GM12878 (cell line): ENCODE data around the gene STAC2. TPM values are rescaled to one million over a fixed set of nuclear protein-coding genes. Genes with fewer than 3 reads are reported as not detected.
A peak's percentile ranks its signal among the peaks of the same experiment; 100 is the strongest.

Experiments
- ATAC-seq: fragments of 200-7000 bp; cut with Tn5 transposase; 3 replicates; pipeline ENCODE4 v1.9.1; 2020; ENCODE audit warnings: mild to moderate bottlenecking, moderate library complexity
- BruUV-seq: library from RNA; stranded (reverse); fragments of 400-500 nt; replicated peaks from 2 replicates; lab custom pipeline; 2021; lab: Mats Ljungman, UMichigan
- CTCF ChIA-PET: fragments of 300-600 bp; sonication (Branson Sonifier 250); formaldehyde crosslinking; extraction: SDS; loops from one replicate; lab custom pipeline; 2021; ENCODE audit warnings: inconsistent platforms; lab: Yijun Ruan, JAX
- POLR2A ChIA-PET: fragments of 350-600 bp; formaldehyde crosslinking; extraction: SDS; loops from one replicate; lab custom pipeline; 2021; ENCODE audit warnings: inconsistent platforms; lab: Charles Lee
- RAD21 ChIA-PET: fragments of 300-600 bp; sonication (Branson Sonifier 250); formaldehyde crosslinking; loops from one replicate; lab custom pipeline; 2023; ENCODE audit warnings: antibody characterized with exemption; ENCODE audit not compliant: unreplicated experiment; lab: Charles Lee
- SMC1A ChIA-PET: fragments of 300-600 bp; sonication (Branson Sonifier 250); formaldehyde crosslinking; loops from one replicate; lab custom pipeline; 2023; ENCODE audit not compliant: unreplicated experiment, uncharacterized antibody; lab: Charles Lee
- DNase-seq: peaks from one replicate; pipeline ENCODE4 v3.0.0-alpha.2; 2011; ENCODE audit warnings: low read depth, low spot score
- FAIRE-seq: peaks from 3 replicates; lab custom pipeline; 2011; peaks lifted over from hg19 to GRCh38; lab: Jason Lieb, UNC
- H2AFZ ChIP-seq: 2 replicates; pipeline ENCODE4 v1.6.0; 2011; ENCODE audit warnings: low read depth, low read length, control low read depth; ENCODE audit not compliant: control insufficient read depth
- H3K27ac ChIP-seq: 2 replicates; pipeline ENCODE4 v1.5.1; 2011; ENCODE audit warnings: control low read depth; ENCODE audit not compliant: control insufficient read depth, insufficient read depth
- H3K27me3 ChIP-seq, 2 experiments: replicated peaks in 1 of 2; 2 replicates each; pipeline versions ENCODE4 v1.6.0 to v1.6.1; 2011; ENCODE audit warnings: low read length in 1 of 2; ENCODE audit not compliant: control insufficient read depth in 2 of 2, insufficient read depth in 2 of 2
- H3K36me3 ChIP-seq, 2 experiments: 2 replicates each; pipeline ENCODE4 v1.5.1; 2011; ENCODE audit warnings: low read length in 1 of 2; ENCODE audit not compliant: control insufficient read depth in 2 of 2, insufficient read depth in 2 of 2
- H3K4me1 ChIP-seq: 2 replicates; pipeline ENCODE4 v1.6.1; 2011; ENCODE audit warnings: mild to moderate bottlenecking, low read length, moderate library complexity, mixed read lengths; ENCODE audit not compliant: control insufficient read depth, insufficient read depth
- H3K4me2 ChIP-seq: 2 replicates; pipeline ENCODE4 v1.6.0; 2011; ENCODE audit warnings: control low read depth; ENCODE audit not compliant: control insufficient read depth, insufficient read depth
- H3K4me3 ChIP-seq: fragments of 200-600 bp; sonication (generic); 2 replicates; pipeline ENCODE4 v1.5.1; 2016
- H3K79me2 ChIP-seq: 2 replicates; pipeline ENCODE4 v1.6.0; 2011; ENCODE audit warnings: low read length; ENCODE audit not compliant: control insufficient read depth, insufficient read depth
- H3K9ac ChIP-seq: 2 replicates; pipeline ENCODE4 v1.8.0; 2011; ENCODE audit warnings: low read length, control low read depth, mixed read lengths; ENCODE audit not compliant: control insufficient read depth, insufficient read depth
- H3K9me3 ChIP-seq: replicated peaks from 3 replicates; pipeline ENCODE4 v1.5.1; 2011; ENCODE audit warnings: mild to moderate bottlenecking, low read length; ENCODE audit not compliant: control insufficient read depth, insufficient read depth
- H4K20me1 ChIP-seq: 2 replicates; pipeline ENCODE4 v1.6.0; 2011; ENCODE audit not compliant: control insufficient read depth, insufficient read depth
- BCL11A ChIP-seq: IDR thresholded peaks from 2 replicates; pipeline ENCODE4 v1.6.1; 2011; ENCODE audit warnings: low read depth, low read length
- EED ChIP-seq: sonication (generic); IDR thresholded peaks from 2 replicates; pipeline ENCODE4 v1.6.1; 2016; ENCODE audit warnings: antibody characterized with exemption, low read depth
- EZH2 ChIP-seq: IDR thresholded peaks from 2 replicates; pipeline ENCODE4 v1.6.1; 2012; ENCODE audit warnings: low read depth, mild to moderate bottlenecking, control low read depth, inconsistent platforms, low read length, borderline replicate concordance; ENCODE audit not compliant: control insufficient read depth
- FOS ChIP-seq: IDR thresholded peaks from 3 replicates; pipeline ENCODE4 v1.6.1; 2011; ENCODE audit warnings: borderline replicate concordance; ENCODE audit not compliant: insufficient read length; ENCODE audit errors: extremely low read depth
- FOXK2 ChIP-seq: fragments of 450-650 bp; IDR thresholded peaks from 2 replicates; pipeline ENCODE4 v1.6.1; 2017; ENCODE audit warnings: mild to moderate bottlenecking, moderate library complexity
- GABPA ChIP-seq: IDR thresholded peaks from 2 replicates; pipeline ENCODE4 v1.6.1; 2014; ENCODE audit warnings: antibody characterized with exemption, low read depth, mild to moderate bottlenecking, inconsistent platforms
- KAT2A ChIP-seq: conservative IDR thresholded peaks from 2 replicates; pipeline ENCODE4 v1.6.1; 2011; ENCODE audit warnings: low read depth, low read length; ENCODE audit not compliant: control insufficient read depth
- NFIC ChIP-seq: IDR thresholded peaks from 2 replicates; pipeline ENCODE4 v1.6.1; 2012; ENCODE audit warnings: low read depth, mild to moderate bottlenecking, inconsistent platforms, low read length, moderate library complexity
- NR2C1 ChIP-seq: fragments of 450-650 bp; IDR thresholded peaks from 2 replicates; pipeline ENCODE4 v1.6.1; 2017; ENCODE audit warnings: antibody characterized with exemption, mild to moderate bottlenecking, moderate library complexity
- NR2F1 ChIP-seq: fragments of 450-650 bp; conservative IDR thresholded peaks from 2 replicates; pipeline ENCODE4 v1.6.1; 2017; ENCODE audit warnings: mild to moderate bottlenecking
- SREBF1 ChIP-seq: IDR thresholded peaks from 2 replicates; pipeline ENCODE4 v1.6.1; 2012; ENCODE audit warnings: mild to moderate bottlenecking, low read length
- whole genome bisulfite sequencing: methylation state at CpG from one replicate; pipeline ENCODE4 v1.1.6; 2016; ENCODE audit warnings: low lambda C conversion rate; ENCODE audit not compliant: insufficient replicate concordance, insufficient coverage; ENCODE audit errors: missing lambda C conversion rate; 5-methylcytosine and 5-hydroxymethylcytosine counted together
- in situ Hi-C: fragments of 300-500 bp; cut with MboI; formaldehyde crosslinking; loops from 9 replicates; pipeline ENCODE4 v1.14.3; 2018; ENCODE audit warnings: mixed read lengths
- intact Hi-C: fragments of 100-400 bp; cut with micrococcal nuclease; formaldehyde crosslinking; loops from one replicate; pipeline ENCODE4 v1.14.2; 2022; ENCODE audit not compliant: unreplicated experiment
- polyA plus RNA-seq, 11 experiments: library from polyadenylated mRNA; depleted of rRNA in 4 of 11; unstranded in 6 of 11; stranded (reverse) in 5 of 11; fragments of >200 nt; fragmentation: Nextera tagmentation in 4 of 11; fragmentation: Illumina TruSeq in 1 of 11; extraction: Ambion mirVana in 4 of 11; extraction: Trizol in 1 of 11; gene quantifications; 1 replicate in 1 of 11; 2 replicates in 10 of 11; pipeline versions ENCODE4 v1.2.1 to v1.2.3, GENCODE V29; 2011 to 2016; ENCODE audit warnings: inconsistent platforms in 2 of 11, missing spikeins in 2 of 11, low read depth in 1 of 11
- total RNA-seq, 4 experiments: library from RNA; depleted of rRNA in 3 of 4; stranded (reverse); fragments of >200 nt in 3 of 4; fragmentation: Illumina TruSeq in 1 of 4; extraction: Trizol in 1 of 4; gene quantifications; 2 replicates each; pipeline versions ENCODE4 v1.2.1 to v1.2.3, GENCODE V29; 2013 to 2021
- TF ChIP-seq, protein P1 (sequence below): fragments of 450-650 bp; IDR thresholded peaks from 2 replicates; pipeline ENCODE4 v1.6.1; 2017; ENCODE audit warnings: mild to moderate bottlenecking, moderate library complexity

Gene STAC2
- total and polyA plus RNA-seq, 10 of the 15 experiments (the other 5 are each of a cell fraction or from before 2014, with no cell fraction given): 0.04 TPM; not detected in 9

DNA sequence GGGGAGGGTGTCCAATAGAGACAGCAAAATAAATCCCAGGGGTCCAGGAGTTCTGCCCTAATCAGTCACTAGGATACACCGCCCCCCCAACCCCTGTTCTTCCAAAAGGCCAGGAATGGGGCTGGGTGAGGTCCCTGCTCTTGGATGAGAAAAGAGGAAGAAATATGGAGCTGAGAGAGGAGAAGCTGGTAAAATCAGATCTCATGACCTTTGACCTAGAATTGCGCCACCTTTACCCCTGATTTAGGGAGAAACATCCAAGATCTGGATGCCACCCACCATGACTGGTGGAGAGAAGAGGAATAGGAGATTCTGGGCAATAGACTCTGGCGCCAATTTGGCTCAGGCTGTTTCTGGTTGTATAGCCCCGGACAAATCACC is 27.6 kb downstream of the STAC2 start:
- in situ Hi-C loops: no loop called here
- no peak for FAIRE-seq
- ATAC-seq: no peak
- ChIA-PET SMC1A (interaction anchor here (1.3 to 3.0 kb wide), 2 partner anchors 8 to 11 kb away, joined by 5 to 13 read pairs; no protein-coding TSS in a partner anchor), CTCF (interaction anchor here (0.9 to 2.3 kb wide), 5 partner anchors 34 to 329 kb away, joined by 3 to 16 read pairs (median 4); no protein-coding TSS in a partner anchor), RAD21 (interaction anchor here (2.5 to 3.0 kb wide), 2 partner anchors 45 to 215 kb away, joined by 14 to 18 read pairs; no protein-coding TSS in a partner anchor), POLR2A (interaction anchor here (0.5 kb wide), 1 partner anchor 190 kb away, joined by 7 read pairs; no protein-coding TSS in a partner anchor)
- 89% methylated on average over 4 of the region's 4 CpGs for WGBS
- Histone ChIP-seq H3K9ac (no peak overlapping the region; the same call in 1 of the 2 replicates), H3K79me2 (peaks cover 39% of the 10 kb centered on the region), H3K27ac (no peak overlapping the region), H3K4me2 (peak overlapping the region; percentile 83), H3K4me1 (peaks cover 27% of the 10 kb centered on the region), H4K20me1 (peaks cover 2% of the 10 kb centered on the region; the same call in 1 of the 2 replicates), H3K4me3 (peak overlapping the region; percentile 98; the same call in 1 of the 2 replicates), H3K36me3 (peaks cover 7 to 18% of the 10 kb centered on the region in 2 experiments), H3K9me3 (no peaks in the 10 kb centered on the region), H2AFZ (no peak overlapping the region), H3K27me3 (no peaks in the 10 kb centered on the region)
- DNase-seq: no peak
- intact Hi-C loops: no loop called here
- no TSS peak for BruUV-seq
- TF ChIP-seq NFIC (no peak), EED (no peak), SREBF1 (no peak), FOXK2 (no peak), NR2F1 (peak; percentile 67), FOS (no peak), KAT2A (no peak), GABPA (no peak), NR2C1 (peak; percentile 24; the same call in 1 of the 2 replicates), EZH2 (no peak), BCL11A (no peak)
- TF ChIP-seq, protein P1, sequence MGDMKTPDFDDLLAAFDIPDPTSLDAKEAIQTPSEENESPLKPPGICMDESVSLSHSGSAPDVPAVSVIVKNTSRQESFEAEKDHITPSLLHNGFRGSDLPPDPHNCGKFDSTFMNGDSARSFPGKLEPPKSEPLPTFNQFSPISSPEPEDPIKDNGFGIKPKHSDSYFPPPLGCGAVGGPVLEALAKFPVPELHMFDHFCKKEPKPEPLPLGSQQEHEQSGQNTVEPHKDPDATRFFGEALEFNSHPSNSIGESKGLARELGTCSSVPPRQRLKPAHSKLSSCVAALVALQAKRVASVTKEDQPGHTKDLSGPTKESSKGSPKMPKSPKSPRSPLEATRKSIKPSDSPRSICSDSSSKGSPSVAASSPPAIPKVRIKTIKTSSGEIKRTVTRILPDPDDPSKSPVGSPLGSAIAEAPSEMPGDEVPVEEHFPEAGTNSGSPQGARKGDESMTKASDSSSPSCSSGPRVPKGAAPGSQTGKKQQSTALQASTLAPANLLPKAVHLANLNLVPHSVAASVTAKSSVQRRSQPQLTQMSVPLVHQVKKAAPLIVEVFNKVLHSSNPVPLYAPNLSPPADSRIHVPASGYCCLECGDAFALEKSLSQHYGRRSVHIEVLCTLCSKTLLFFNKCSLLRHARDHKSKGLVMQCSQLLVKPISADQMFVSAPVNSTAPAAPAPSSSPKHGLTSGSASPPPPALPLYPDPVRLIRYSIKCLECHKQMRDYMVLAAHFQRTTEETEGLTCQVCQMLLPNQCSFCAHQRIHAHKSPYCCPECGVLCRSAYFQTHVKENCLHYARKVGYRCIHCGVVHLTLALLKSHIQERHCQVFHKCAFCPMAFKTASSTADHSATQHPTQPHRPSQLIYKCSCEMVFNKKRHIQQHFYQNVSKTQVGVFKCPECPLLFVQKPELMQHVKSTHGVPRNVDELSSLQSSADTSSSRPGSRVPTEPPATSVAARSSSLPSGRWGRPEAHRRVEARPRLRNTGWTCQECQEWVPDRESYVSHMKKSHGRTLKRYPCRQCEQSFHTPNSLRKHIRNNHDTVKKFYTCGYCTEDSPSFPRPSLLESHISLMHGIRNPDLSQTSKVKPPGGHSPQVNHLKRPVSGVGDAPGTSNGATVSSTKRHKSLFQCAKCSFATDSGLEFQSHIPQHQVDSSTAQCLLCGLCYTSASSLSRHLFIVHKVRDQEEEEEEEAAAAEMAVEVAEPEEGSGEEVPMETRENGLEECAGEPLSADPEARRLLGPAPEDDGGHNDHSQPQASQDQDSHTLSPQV: no peak
